ENCODE data around the gene SPATA2. TPM values are rescaled to one million over a fixed set of nuclear protein-coding genes. Genes with fewer than 3 reads are reported as not detected.
"Not testable (repeated sequence)": the region's sequence is repeated elsewhere in the genome, so short reads cannot be mapped to it uniquely, and the experiment has no call there.

Gene SPATA2
- total and polyA plus RNA-seq, 4 donors: 1.2 to 3.4 (median 1.4) TPM

- no peaks in the 10 kb centered on the region for H3K4me1 ChIP-seq (ENCODE audit: control insufficient read depth in 4 of 4, insufficient read depth in 4 of 4, low read length in 3 of 4)
- no peak for TF ChIP-seq GABPA (IDR thresholded peaks at IDR 0.05 in 1 of 2, conservative IDR thresholded peaks at IDR 0.05 in 1 of 2)
- TF ChIP-seq RAD21 (IDR thresholded peaks at IDR 0.05): no peak
- TF ChIP-seq RXRA (IDR thresholded peaks at IDR 0.05): no peak
- no peak for TF ChIP-seq TAF1 (conservative IDR thresholded peaks at IDR 0.05)
- TF ChIP-seq YY1 (IDR thresholded peaks at IDR 0.05): no peak
- TF ChIP-seq, protein P1, sequence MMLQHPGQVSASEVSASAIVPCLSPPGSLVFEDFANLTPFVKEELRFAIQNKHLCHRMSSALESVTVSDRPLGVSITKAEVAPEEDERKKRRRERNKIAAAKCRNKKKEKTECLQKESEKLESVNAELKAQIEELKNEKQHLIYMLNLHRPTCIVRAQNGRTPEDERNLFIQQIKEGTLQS (IDR thresholded peaks at IDR 0.05): no peak
- TF ChIP-seq EGR1 (IDR thresholded peaks at IDR 0.05; ENCODE audit: low read depth in 2 of 2): no peak
- TF ChIP-seq, protein P2, sequence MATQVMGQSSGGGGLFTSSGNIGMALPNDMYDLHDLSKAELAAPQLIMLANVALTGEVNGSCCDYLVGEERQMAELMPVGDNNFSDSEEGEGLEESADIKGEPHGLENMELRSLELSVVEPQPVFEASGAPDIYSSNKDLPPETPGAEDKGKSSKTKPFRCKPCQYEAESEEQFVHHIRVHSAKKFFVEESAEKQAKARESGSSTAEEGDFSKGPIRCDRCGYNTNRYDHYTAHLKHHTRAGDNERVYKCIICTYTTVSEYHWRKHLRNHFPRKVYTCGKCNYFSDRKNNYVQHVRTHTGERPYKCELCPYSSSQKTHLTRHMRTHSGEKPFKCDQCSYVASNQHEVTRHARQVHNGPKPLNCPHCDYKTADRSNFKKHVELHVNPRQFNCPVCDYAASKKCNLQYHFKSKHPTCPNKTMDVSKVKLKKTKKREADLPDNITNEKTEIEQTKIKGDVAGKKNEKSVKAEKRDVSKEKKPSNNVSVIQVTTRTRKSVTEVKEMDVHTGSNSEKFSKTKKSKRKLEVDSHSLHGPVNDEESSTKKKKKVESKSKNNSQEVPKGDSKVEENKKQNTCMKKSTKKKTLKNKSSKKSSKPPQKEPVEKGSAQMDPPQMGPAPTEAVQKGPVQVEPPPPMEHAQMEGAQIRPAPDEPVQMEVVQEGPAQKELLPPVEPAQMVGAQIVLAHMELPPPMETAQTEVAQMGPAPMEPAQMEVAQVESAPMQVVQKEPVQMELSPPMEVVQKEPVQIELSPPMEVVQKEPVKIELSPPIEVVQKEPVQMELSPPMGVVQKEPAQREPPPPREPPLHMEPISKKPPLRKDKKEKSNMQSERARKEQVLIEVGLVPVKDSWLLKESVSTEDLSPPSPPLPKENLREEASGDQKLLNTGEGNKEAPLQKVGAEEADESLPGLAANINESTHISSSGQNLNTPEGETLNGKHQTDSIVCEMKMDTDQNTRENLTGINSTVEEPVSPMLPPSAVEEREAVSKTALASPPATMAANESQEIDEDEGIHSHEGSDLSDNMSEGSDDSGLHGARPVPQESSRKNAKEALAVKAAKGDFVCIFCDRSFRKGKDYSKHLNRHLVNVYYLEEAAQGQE (IDR thresholded peaks at IDR 0.05): no peak
- TF ChIP-seq, protein P3, sequence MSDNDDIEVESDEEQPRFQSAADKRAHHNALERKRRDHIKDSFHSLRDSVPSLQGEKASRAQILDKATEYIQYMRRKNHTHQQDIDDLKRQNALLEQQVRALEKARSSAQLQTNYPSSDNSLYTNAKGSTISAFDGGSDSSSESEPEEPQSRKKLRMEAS (IDR thresholded peaks at IDR 0.05): no peak
- TF ChIP-seq SP1 (IDR thresholded peaks at IDR 0.05): no peak
- TF ChIP-seq NR2F2 (IDR thresholded peaks at IDR 0.05): no peak
- TF ChIP-seq HNF4G (IDR thresholded peaks at IDR 0.05): no peak
- no peak for TF ChIP-seq JUND (IDR thresholded peaks at IDR 0.05)
- TF ChIP-seq HNF4A (conservative IDR thresholded peaks at IDR 0.05): no peak
- TF ChIP-seq FOXA1 (IDR thresholded peaks at IDR 0.05): no peak
- no peak for TF ChIP-seq CTCF (IDR thresholded peaks at IDR 0.05; ENCODE audit: low read depth, low read length, missing input control)
- TF ChIP-seq FOXA2 (IDR thresholded peaks at IDR 0.05): no peak
- TF ChIP-seq, protein P4, sequence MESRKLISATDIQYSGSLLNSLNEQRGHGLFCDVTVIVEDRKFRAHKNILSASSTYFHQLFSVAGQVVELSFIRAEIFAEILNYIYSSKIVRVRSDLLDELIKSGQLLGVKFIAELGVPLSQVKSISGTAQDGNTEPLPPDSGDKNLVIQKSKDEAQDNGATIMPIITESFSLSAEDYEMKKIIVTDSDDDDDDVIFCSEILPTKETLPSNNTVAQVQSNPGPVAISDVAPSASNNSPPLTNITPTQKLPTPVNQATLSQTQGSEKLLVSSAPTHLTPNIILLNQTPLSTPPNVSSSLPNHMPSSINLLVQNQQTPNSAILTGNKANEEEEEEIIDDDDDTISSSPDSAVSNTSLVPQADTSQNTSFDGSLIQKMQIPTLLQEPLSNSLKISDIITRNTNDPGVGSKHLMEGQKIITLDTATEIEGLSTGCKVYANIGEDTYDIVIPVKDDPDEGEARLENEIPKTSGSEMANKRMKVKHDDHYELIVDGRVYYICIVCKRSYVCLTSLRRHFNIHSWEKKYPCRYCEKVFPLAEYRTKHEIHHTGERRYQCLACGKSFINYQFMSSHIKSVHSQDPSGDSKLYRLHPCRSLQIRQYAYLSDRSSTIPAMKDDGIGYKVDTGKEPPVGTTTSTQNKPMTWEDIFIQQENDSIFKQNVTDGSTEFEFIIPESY (IDR thresholded peaks at IDR 0.05): no peak
- H3K9ac ChIP-seq (ENCODE audit: low read depth in 1 of 2, low read length in 2 of 2): no peak overlapping the region
- no peak overlapping the region for H3K4me3 ChIP-seq (ENCODE audit: low read depth in 1 of 3, low read length in 3 of 3)
- DNase-seq (ENCODE audit: low spot score): no peak
- H3K36me3 ChIP-seq (ENCODE audit: control insufficient read depth in 4 of 4, insufficient read depth in 3 of 4, low read depth in 1 of 4, low read length in 3 of 4): peaks cover 4 to 44% (median 34%) of the 10 kb centered on the region in 4 donors
- no peak overlapping the region for H3K27ac ChIP-seq (ENCODE audit: low read depth in 1 of 2, low read length in 2 of 2)
- WGBS: 96% methylated on average over 18 of the region's 18 CpGs
- H3K9me3 ChIP-seq (ENCODE audit: control insufficient read depth in 4 of 4, low read length in 3 of 4): no peaks in the 10 kb centered on the region
- no peaks in the 10 kb centered on the region for H3K27me3 ChIP-seq (ENCODE audit: control insufficient read depth in 4 of 4, insufficient read depth in 4 of 4, low read length in 3 of 4)
Observed at GRCh38 chr20:49956689-49957088, 41.4 kb upstream of the SPATA2 start.

DNA sequence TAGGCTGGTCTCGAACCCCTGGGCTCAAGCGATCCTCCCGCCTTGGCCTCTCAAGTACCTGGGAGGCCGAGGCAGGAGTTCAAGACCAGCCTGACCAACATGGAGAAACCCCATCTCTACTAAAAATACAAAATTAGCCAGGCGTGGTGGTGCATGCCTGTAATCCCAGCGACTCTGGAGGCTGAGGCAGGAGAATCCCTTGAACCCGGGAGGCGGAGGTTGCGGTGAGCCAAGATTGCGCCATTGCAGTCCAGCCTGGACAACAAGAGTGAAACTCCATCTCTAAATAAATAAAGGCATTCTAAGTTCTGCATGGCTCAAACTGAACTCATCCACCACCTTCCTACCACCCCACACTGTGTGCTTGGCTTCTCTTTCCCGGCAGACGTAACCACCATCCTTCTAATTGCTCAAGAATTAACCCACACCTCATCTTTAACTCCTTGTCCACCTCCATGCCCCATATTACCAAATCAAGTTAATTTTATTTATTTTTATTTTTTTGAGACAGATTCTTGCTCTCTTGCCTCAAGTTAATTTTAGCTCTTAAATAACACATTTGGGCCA is 40.6 kb upstream of the SPATA2 start:
- peaks cover 4 to 50% (median 36%) of the 10 kb centered on the region in 4 donors for H3K36me3 ChIP-seq (ENCODE audit: control insufficient read depth in 4 of 4, insufficient read depth in 3 of 4, low read depth in 1 of 4, low read length in 3 of 4)
- not testable (repeated sequence) for H3K4me1 ChIP-seq (ENCODE audit: control insufficient read depth in 4 of 4, insufficient read depth in 4 of 4, low read length in 3 of 4); H3K4me3 ChIP-seq (ENCODE audit: low read depth in 1 of 3, low read length in 3 of 3); DNase-seq (ENCODE audit: low spot score); H3K27ac ChIP-seq (ENCODE audit: low read depth in 1 of 2, low read length in 2 of 2); H3K27me3 ChIP-seq (ENCODE audit: control insufficient read depth in 4 of 4, insufficient read depth in 4 of 4, low read length in 3 of 4); H3K9me3 ChIP-seq (ENCODE audit: control insufficient read depth in 4 of 4, low read length in 3 of 4); H3K9ac ChIP-seq (ENCODE audit: low read depth in 1 of 2, low read length in 2 of 2)
- 90% methylated on average over 12 of the region's 12 CpGs for WGBS
